Raji (cell line): ENCODE results near the gene PIP5K1B.

Source experiments
- POLR2A ChIP-seq: IDR thresholded peaks from 2 replicates; pipeline ENCODE4 v1.6.1; 2011; ENCODE audit warnings: low read depth, low read length, control low read depth; ENCODE audit not compliant: insufficient read depth

Gene PIP5K1B

GRCh38 chr9:68720656-68721313 lies 15.7 kb downstream of the PIP5K1B start:
- TF ChIP-seq POLR2A, result no peak

- TF ChIP-seq POLR2A, result no peak
Measured at GRCh38 chr9:68721666-68722330, 16.8 kb downstream of the PIP5K1B start.

GRCh38 chr9:68725070-68725469 lies 20.0 kb downstream of the PIP5K1B start:
- TF ChIP-seq POLR2A, result no peak

- no peak for TF ChIP-seq POLR2A
Measured at GRCh38 chr9:68726489-68726888, 21.4 kb downstream of the PIP5K1B start.

GRCh38 chr9:68727636-68728035 lies 22.6 kb downstream of the PIP5K1B start:
- no peak for TF ChIP-seq POLR2A

DNA sequence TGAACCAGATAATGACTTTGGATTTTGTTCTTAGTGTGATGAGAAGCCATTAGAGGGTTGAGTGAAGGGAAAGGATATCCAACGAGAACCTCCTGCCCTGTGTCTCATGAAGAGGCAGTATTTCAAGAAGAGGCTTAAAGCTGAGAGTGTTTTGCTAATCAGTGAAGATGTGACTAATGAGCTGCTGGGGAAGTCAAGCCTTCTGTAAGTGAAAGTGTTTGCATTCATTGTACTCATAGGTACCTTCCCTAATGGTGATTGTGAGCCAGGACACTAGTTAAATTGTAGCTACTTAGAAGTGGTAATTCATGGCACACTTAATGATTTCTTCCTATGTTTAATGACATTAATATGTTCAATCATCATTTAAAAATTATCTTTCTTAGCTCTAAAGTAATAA lies 23.7 kb downstream of the PIP5K1B start:
- TF ChIP-seq POLR2A, result no peak

- TF ChIP-seq POLR2A, result no peak
Measured at GRCh38 chr9:68730570-68731235, 25.7 kb downstream of the PIP5K1B start.

DNA sequence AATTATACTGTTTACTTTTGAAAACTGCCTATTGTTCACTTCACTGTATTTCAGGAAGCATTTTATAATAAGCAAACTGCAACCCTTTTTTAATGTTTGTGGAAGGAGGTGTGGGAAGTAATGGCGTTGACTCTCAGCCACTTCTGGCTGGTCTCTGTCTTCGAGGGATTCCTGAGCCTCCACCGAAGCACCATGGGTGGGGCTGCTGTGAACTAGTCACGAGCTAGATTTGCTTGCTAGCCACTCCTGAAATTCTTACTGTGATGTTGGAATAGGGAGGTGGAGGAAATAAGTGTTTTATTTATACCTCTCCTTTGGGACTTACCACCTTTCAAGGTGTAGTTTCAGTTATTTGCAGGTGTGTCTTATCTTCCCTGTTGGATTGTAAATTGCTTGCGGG lies 26.8 kb downstream of the PIP5K1B start:
- TF ChIP-seq POLR2A, result no peak

DNA sequence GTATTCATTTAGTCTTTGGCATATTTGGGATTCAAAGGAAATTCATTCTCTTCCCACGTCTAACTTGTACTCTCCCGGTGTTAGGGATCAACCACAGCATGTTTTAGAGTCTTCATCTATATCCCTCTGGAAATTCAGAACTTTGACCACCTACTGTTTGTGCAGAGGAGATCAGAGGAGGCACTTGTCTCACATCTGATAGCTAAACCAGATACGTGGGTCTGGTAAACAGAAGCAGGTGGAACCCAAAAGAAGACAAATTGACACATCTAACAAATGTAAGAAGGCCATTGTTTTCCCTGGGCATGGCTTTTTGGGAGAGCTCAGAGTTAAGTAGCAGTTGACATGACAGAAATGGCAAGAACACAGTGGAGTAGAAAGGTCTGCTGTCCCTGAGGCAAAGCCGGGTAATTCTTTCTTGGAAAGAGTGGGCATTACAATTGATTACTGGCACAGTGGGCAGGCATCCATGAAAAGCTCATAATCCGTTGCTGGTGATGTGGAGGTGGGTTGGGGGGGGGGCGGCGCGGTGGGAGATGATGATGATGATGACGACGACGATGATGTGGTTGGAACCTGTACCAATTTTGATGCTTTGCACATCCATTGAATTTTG lies 27.5 kb downstream of the PIP5K1B start:
- TF ChIP-seq POLR2A, result no peak

DNA sequence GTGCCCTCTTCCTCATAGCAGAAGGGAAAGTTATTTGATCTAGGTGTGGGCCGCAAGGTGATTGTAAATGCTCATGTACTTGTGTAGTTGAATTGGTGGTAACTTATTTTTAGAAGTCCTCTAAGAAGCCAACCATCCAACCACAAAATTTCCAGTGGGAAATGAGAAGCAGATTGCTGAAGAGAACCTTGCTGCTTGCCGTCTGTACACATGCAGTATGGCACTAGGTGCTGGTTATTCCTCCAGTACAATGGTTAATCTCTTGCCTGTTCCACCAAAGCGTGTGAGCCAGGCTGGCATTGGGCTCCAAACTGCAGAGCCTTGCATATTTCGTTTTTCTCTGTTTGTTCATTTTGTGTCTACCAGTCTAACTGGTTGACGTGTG lies 28.0 kb downstream of the PIP5K1B start:
- TF ChIP-seq POLR2A, result no peak

DNA sequence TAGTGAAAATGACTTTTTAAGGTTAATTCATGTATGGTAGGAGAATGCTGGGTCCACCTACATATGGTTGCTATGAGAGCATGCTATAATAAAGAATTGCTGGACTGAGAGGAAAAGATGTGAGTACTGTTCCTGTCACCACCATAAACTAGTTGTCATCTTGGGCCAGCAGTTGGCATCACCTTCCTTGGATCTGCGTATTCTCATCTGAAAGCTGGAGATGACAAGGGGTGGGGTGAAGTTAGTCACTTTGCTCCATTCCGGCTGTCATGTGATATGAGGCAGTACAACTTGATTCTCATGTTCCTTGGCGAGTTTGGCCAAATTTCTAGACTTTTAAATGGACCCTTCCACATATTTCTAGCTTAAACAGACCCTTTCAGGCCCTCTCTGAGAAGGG lies 33.3 kb downstream of the PIP5K1B start:
- no peak for TF ChIP-seq POLR2A

- no peak for TF ChIP-seq POLR2A
Measured at GRCh38 chr9:68739621-68740174, 34.7 kb downstream of the PIP5K1B start.

DNA sequence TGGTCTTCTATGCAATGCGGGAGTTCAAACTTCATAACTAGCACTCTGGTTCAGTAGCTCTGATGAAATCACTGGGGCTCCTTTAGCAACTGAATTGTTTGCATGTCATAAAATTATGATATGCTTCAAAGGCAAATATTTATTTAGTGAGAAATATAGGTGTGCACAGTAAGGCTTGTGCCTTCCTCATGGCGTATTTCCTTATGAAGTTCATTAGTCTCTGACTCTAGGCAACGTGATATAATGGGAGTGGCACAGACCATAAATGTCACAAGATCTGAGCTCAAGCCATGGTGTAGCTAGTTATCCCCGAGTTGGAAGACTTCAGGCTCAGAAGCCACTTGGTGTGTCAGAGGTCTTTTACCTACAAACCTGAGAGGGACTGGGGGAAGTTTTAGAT lies 35.5 kb downstream of the PIP5K1B start:
- no peak for TF ChIP-seq POLR2A

GRCh38 chr9:68741234-68741633 lies 36.2 kb downstream of the PIP5K1B start:
- no peak for TF ChIP-seq POLR2A

- TF ChIP-seq POLR2A, result no peak
Measured at GRCh38 chr9:68741704-68742332, 36.8 kb downstream of the PIP5K1B start.

DNA sequence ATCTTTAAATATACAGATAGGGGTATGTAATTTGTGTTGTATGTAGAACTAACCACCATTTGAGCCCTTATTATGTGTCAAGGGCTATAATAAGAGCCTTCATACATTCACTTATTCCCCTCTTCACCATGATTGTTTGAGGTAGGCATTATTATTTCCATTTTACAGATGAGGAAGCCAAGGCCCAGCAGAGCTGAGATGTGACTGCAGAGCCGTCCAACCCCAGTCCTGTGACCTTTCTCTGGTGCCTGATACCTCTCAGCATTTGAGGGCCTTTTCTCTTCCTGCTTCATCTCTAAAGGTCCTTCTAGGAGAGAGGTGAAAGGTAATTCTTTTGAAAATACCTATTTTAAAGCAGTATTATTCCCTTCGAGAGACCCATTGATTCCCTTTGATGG lies 37.3 kb downstream of the PIP5K1B start:
- no peak for TF ChIP-seq POLR2A

DNA sequence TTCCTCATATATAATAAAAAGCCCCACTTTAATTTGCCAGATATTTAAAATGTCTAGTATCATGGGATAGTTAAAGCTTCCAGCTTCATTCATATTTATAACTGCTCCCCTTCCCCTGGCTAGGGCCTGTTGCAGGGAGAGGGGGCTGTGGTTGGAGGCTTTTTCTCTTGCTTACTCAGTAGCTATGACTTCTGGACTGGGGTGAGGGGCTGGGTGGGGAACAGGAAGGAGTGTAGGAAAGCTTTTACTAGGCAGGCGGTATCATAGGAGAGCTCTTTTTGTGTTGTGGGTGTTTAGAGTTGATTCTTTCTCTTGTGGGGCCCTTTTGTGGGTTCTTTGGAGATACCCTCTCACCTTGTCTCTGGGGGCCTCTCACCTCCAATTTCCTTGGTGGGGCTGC lies 39.4 kb downstream of the PIP5K1B start:
- TF ChIP-seq POLR2A, result no peak
